Measurements from ENCODE around the gene SGMS2.

Gene SGMS2

DNA sequence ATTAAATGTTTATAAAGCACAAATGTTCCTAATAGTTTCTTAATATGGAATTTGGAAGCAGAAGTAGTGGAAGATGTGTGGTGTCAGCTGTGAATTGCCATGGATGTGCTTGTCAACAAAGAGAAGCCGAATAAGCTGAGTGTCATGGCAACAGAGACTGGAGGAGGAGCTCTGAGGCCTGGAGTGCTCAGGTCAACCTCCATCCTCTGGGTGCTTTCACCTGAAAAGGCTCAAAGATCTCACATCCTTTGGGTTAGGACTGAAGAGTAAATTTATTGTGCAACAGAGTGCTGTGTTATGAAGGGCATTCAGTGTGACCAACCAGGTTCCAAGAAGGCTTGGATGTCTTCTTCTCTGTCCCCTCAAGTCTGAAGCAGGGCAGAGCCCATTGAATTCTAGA, 18.7 kb downstream of the SGMS2 start:
- H3K27me3 ChIP-seq (replicated peaks; ENCODE audit: insufficient read depth, low read length), result no peaks in the 10 kb centered on the region
- no peaks in the 10 kb centered on the region for H3K9me3 ChIP-seq (replicated peaks; ENCODE audit: insufficient read depth, low read length)
- H3K36me3 ChIP-seq (replicated peaks; ENCODE audit: insufficient read depth, low read length), result no peaks in the 10 kb centered on the region
- H3K4me1 ChIP-seq (ENCODE audit: low read length), result no peaks in the 10 kb centered on the region
- DNase-seq, result no peak
- H3K4me2 ChIP-seq (ENCODE audit: low read depth, low read length), result no peak overlapping the region
- no peaks in the 10 kb centered on the region for H3K79me2 ChIP-seq (ENCODE audit: low read length)
- no peak overlapping the region for H2AFZ ChIP-seq (ENCODE audit: low read length)
- H3F3A ChIP-seq (ENCODE audit: insufficient read depth, low read length), result no peaks in the 10 kb centered on the region
- no peak overlapping the region for H3K9ac ChIP-seq (ENCODE audit: low read length)
- no peaks in the 10 kb centered on the region for H4K20me1 ChIP-seq (ENCODE audit: insufficient read depth, low read length)
- H3K4me3 ChIP-seq (ENCODE audit: low read length), result no peak overlapping the region
- TF ChIP-seq EZH2phosphoT487 (IDR thresholded peaks at IDR 0.05; ENCODE audit: low read length), result no peak
- no peak for TF ChIP-seq EZH2 (optimal IDR thresholded peaks at IDR 0.05; ENCODE audit: low read depth, low read length)
- TF ChIP-seq, protein P1, sequence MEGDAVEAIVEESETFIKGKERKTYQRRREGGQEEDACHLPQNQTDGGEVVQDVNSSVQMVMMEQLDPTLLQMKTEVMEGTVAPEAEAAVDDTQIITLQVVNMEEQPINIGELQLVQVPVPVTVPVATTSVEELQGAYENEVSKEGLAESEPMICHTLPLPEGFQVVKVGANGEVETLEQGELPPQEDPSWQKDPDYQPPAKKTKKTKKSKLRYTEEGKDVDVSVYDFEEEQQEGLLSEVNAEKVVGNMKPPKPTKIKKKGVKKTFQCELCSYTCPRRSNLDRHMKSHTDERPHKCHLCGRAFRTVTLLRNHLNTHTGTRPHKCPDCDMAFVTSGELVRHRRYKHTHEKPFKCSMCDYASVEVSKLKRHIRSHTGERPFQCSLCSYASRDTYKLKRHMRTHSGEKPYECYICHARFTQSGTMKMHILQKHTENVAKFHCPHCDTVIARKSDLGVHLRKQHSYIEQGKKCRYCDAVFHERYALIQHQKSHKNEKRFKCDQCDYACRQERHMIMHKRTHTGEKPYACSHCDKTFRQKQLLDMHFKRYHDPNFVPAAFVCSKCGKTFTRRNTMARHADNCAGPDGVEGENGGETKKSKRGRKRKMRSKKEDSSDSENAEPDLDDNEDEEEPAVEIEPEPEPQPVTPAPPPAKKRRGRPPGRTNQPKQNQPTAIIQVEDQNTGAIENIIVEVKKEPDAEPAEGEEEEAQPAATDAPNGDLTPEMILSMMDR (IDR thresholded peaks at IDR 0.05; ENCODE audit: low read length), result no peak
- H3K27ac ChIP-seq (ENCODE audit: low read length), result no peak overlapping the region
- H3K9me2 ChIP-seq (replicated peaks; ENCODE audit: insufficient read depth, low read length), result no peaks in the 10 kb centered on the region

DNA sequence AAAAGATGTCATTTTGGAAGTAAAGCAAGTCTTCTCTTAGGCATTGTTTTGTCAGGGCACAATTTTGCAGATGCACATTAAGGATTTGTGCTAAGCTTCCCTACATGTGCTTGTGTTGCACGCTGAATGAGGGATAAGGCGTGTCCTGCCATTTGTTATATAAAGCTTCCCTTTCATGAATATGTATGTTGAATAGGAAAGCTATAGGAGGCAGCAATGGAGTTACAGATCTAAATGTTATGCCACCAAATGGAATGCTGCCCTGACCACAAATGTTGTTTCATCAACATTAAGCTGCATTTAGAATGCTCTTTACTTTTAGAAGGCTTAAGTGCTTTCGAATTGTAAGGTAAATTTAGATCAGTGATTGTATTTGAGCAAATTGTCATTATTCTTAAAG, 20.9 kb downstream of the SGMS2 start:
- no peak overlapping the region for H2AFZ ChIP-seq (ENCODE audit: low read length)
- H3K9me3 ChIP-seq (replicated peaks; ENCODE audit: insufficient read depth, low read length), result no peaks in the 10 kb centered on the region
- H3K79me2 ChIP-seq (ENCODE audit: low read length), result no peaks in the 10 kb centered on the region
- no peak overlapping the region for H3K9ac ChIP-seq (ENCODE audit: low read length)
- no peaks in the 10 kb centered on the region for H3K4me1 ChIP-seq (ENCODE audit: low read length)
- no peaks in the 10 kb centered on the region for H3F3A ChIP-seq (ENCODE audit: insufficient read depth, low read length)
- no peak for DNase-seq
- no peaks in the 10 kb centered on the region for H3K9me2 ChIP-seq (replicated peaks; ENCODE audit: insufficient read depth, low read length)
- H3K4me2 ChIP-seq (ENCODE audit: low read depth, low read length), result no peak overlapping the region
- no peak overlapping the region for H3K4me3 ChIP-seq (ENCODE audit: low read length)
- TF ChIP-seq EZH2phosphoT487 (IDR thresholded peaks at IDR 0.05; ENCODE audit: low read length), result no peak
- TF ChIP-seq, protein P1 (IDR thresholded peaks at IDR 0.05; ENCODE audit: low read length), result no peak
- no peak for TF ChIP-seq EZH2 (optimal IDR thresholded peaks at IDR 0.05; ENCODE audit: low read depth, low read length)
- H3K27ac ChIP-seq (ENCODE audit: low read length), result no peak overlapping the region
- H4K20me1 ChIP-seq (ENCODE audit: insufficient read depth, low read length), result no peaks in the 10 kb centered on the region
- no peaks in the 10 kb centered on the region for H3K27me3 ChIP-seq (replicated peaks; ENCODE audit: insufficient read depth, low read length)
- H3K36me3 ChIP-seq (replicated peaks; ENCODE audit: insufficient read depth, low read length), result no peaks in the 10 kb centered on the region

DNA sequence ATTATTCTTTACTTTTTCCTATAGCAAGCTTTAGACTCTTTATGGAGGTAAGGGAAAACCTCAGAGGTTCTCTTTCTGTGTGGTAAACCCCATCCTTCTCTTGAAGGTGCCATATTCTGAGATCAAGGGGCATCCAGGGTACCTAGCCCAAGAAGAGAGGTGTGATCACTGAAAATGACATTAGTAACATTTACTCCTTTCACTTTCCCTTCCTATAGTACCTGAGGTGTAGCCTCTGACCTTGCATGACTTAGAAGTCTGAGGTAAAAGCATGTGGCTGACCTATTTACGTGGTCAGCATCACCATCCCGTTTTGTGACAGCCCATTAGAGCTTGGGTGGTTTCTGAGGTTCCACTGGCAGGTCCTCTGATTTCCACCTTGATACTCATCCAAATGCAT, 25.7 kb downstream of the SGMS2 start:
- Histone ChIP-seq H3K27me3 (replicated peaks; ENCODE audit: insufficient read depth, low read length) (no peaks in the 10 kb centered on the region), H3K9me2 (replicated peaks; ENCODE audit: insufficient read depth, low read length) (no peaks in the 10 kb centered on the region), H3K4me3 (ENCODE audit: low read length) (no peak overlapping the region), H3K4me2 (ENCODE audit: low read depth, low read length) (no peak overlapping the region), H3K9ac (ENCODE audit: low read length) (no peak overlapping the region), H2AFZ (ENCODE audit: low read length) (no peak overlapping the region), H3K36me3 (replicated peaks; ENCODE audit: insufficient read depth, low read length) (no peaks in the 10 kb centered on the region), H3K27ac (ENCODE audit: low read length) (no peak overlapping the region), H3K4me1 (ENCODE audit: low read length) (no peaks in the 10 kb centered on the region), H3F3A (ENCODE audit: insufficient read depth, low read length) (no peaks in the 10 kb centered on the region), H3K79me2 (ENCODE audit: low read length) (no peaks in the 10 kb centered on the region), H4K20me1 (ENCODE audit: insufficient read depth, low read length) (no peaks in the 10 kb centered on the region), H3K9me3 (replicated peaks; ENCODE audit: insufficient read depth, low read length) (no peaks in the 10 kb centered on the region)
- peak; percentile 50 for DNase-seq
- TF ChIP-seq EZH2phosphoT487 (IDR thresholded peaks at IDR 0.05; ENCODE audit: low read length) (no peak), EZH2 (optimal IDR thresholded peaks at IDR 0.05; ENCODE audit: low read depth, low read length) (no peak)
- TF ChIP-seq, protein P1 (IDR thresholded peaks at IDR 0.05; ENCODE audit: low read length), result no peak
